GM21423 (cell line): ENCODE results near the gene DCUN1D2.
"Not testable (repeated sequence)": the region's sequence is repeated elsewhere in the genome, so short reads cannot be mapped to it uniquely, and the experiment has no call there.

Experiments used
- ATAC-seq: cut with Tn5 transposase; IDR thresholded peaks from one replicate; pipeline ENCODE4 v1.9.1; 2021; ENCODE audit warnings: mild to moderate bottlenecking, moderate library complexity; ENCODE audit not compliant: unreplicated experiment

DCUN1D2 gene

GRCh38 chr13:113491982-113492381 is 1.5 kb upstream of the DCUN1D2 start:
- no peak for ATAC-seq

DNA sequence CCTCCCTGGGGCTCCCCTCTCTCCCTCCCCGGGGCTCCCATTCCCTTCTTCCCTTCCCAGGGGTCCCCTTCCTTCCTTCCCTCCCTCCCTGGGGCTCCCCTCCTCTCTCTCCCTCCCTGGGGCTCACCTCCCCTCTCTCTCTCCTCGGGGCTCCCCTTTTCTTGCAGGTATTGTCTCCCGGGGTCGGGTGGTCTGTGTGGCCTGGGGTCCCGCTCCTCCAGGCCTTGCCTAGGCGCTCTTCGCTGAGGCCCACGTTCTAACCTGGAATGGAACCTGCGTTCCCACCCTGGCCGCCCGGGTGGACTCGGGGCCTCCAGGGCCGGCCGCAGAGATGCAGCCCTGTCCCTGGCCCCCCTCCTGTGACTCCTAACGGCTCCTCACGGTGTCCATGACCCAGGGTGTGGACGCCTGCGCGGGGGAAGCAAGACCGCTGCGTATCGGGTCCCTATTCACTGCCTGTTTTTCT is 940 bp upstream of the DCUN1D2 start:
- ATAC-seq, result no peak

DNA sequence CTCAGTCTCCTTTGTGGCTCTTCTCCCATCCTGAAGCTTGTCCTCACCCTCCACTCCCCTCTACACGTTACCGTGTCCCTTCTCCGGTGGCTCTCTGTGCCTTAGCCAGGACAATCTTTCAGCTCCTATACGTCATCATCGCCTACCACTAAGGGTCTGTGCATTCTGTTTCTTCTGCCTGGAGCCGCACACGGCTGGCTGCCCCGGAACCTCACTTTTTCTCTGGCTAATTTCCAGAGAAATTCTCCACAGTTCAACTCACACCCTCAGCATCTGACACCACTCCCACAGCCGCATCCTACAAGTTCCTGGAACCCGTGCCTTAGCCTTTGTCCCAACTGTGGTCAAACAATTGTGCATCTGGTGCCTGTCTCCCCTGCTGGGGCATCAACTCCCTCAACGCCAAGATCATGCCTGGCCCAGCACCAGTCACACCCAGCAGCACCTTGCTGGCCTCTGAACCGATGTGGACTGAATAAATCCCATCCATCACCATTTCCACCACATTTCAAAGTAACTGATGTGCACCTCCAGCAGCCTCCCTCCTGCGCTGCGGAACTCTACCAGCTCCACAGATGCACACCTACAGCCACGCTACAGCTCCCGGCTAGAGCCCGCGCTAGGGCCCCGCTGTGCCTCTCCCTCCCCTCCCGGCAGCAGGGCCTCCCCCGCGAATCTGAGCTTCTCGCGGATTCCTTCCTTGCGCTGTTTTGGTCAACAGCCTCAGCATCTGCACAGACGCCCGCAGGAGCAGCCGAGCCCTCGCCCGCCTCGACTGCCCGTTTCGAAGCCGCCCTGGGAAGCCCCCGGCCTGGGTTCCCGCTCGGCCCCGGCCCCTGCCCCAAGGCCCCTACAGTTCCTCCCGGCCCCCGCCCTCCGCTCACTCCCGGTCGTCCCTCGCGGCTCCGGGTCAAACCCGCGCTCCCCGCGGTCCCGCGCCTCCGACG is 689 bp downstream of the DCUN1D2 start:
- peak; percentile 17 for ATAC-seq

- ATAC-seq, result no peak
Observed at GRCh38 chr13:113489171-113489548, 1.4 kb downstream of the DCUN1D2 start.

- no peak for ATAC-seq
Observed at GRCh38 chr13:113488283-113488682, 2.2 kb downstream of the DCUN1D2 start.

GRCh38 chr13:113486698-113487097 is 3.8 kb downstream of the DCUN1D2 start:
- ATAC-seq, result no peak

DNA sequence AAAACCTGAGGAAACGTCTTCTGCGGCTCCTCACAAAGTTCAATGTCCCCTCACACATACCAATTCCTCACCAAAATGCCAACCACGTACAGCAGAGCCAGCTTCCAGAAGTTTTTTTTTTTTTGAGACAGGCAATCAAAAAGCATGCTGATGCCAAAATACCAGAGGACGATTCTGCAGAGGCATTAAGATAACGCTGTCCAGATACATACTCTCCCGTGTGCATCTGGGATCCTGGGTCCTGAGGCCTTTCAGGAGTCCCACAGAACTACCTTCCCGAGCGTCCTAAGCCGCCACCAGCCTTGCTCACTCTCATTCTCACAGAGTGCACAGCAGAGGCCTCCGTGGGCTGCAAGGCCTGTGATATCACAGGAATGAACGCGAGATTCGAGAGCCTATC is 5.0 kb downstream of the DCUN1D2 start:
- no peak for ATAC-seq

DNA sequence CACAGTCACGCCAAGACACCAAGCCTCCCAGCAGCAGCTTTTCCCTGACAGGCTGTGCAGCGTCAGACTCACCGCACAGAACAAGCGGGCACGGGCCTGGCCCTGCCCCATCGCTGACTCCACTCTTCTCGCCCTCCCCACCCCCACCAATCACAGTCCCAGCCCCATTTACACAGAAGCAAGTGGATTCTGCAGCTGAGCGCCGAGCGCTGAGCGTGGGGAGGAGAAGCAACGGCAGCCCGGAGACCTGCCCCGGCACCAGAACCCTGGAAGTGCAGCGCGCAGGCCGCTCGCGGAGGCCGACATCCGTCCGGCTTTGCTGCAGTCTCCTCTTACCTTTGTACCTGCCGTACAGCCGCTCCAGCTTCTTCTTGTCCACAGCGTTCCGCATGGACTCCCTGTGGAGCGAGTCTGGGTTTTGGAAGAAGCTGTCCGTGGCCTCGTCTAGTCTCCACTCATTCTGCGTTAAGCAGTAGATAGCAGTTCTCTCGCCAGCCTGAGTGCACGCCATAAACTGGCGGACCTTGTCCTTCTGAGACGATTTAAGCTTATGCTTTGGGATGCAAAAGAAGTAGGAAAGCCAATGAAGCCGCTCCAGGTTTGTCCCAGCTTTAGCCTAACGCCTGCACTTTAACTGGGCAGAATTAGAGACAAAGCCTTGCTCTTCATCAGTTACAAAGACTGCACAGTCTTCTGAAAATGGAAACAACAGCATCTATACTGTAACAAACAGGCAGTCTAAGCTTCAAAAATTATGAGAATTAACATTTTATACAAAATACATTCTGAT is 6.8 kb downstream of the DCUN1D2 start:
- no peak for ATAC-seq

- no peak for ATAC-seq
Observed at GRCh38 chr13:113483081-113483480, 7.4 kb downstream of the DCUN1D2 start.

GRCh38 chr13:113479179-113479578 is 11.3 kb downstream of the DCUN1D2 start:
- no peak for ATAC-seq

DNA sequence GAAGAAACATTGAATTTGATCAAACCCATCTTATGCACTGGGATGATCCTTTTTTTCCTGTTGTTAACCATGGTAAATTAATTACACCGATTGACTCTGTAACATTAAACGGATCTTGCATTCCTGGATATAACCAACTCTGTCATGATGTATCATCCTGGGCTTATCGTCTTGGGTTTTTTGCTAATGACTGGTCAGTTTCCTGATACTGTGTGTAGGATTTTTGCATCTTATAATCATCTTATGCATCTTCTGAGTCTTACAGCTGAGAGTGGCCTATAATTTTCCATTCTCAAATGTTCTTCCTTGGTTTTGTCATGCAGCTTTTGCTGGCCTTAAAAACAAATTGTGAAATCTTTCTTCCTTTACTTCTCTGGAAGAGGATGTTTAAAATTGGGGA is 12.8 kb downstream of the DCUN1D2 start:
- ATAC-seq, result no peak

DNA sequence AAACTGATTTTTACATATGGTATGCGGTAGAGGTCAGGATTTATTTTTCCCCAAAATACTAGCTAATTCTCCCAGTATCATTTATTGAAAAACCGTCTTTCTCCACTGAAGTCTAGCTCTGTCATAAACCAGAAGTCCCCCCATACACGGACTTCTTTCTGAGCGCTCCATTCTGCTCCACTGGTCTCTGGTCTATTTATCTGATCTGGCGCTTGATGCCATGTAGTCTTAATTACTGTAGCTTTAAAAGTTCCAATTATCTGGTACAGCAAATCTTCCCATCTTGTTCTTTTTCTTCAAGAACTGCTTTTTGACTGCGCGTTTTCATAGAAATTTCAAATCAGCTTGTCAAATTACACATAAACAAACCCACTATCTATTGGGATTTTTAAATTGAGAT is 13.7 kb downstream of the DCUN1D2 start:
- no peak for ATAC-seq

- no peak for ATAC-seq
Observed at GRCh38 chr13:113475911-113476310, 14.6 kb downstream of the DCUN1D2 start.

DNA sequence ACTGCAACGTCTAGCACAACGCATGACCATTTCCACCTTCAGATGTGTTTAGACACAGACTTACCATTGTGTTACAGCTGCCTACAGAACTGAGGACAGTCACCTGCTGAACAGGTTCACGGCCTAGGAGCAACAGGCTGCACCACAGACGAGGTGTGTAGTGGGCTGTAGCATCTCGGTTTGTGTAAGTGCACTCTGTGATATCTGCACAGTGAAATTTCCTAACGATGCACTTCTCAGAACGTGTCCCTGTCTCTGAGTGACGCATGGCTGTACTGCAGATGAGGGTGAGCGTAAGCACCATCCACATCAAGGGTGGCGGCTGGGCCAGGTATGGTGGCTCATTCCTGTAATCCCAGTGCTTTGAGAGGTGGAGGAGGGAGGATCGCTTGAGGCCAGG is 15.2 kb downstream of the DCUN1D2 start:
- no peak for ATAC-seq

GRCh38 chr13:113474179-113474578 is 16.3 kb downstream of the DCUN1D2 start:
- ATAC-seq, result no peak

- no peak for ATAC-seq
Observed at GRCh38 chr13:113472355-113473025, 18.0 kb downstream of the DCUN1D2 start.

- ATAC-seq, result no peak
Observed at GRCh38 chr13:113471844-113472243, 18.7 kb downstream of the DCUN1D2 start.

- ATAC-seq, result not testable (repeated sequence)
Observed at GRCh38 chr13:113470635-113471163, 19.8 kb downstream of the DCUN1D2 start.

- ATAC-seq, result no peak
Observed at GRCh38 chr13:113470073-113470472, 20.4 kb downstream of the DCUN1D2 start.

- no peak for ATAC-seq
Observed at GRCh38 chr13:113469582-113469981, 20.9 kb downstream of the DCUN1D2 start.
